NCI-H2171 (cell line): Measurements from ENCODE around the gene IRAK2.
A peak's percentile ranks its signal among the peaks of the same experiment; 100 is the strongest.

Experiments used
- DNase-seq: peaks from one replicate; lab custom pipeline; 2025; lab: John Stamatoyannopoulos, UW

IRAK2 gene

GRCh38 chr3:10284496-10284895, 119.8 kb downstream of the IRAK2 start:
- DNase-seq = no peak

- no peak for DNase-seq
Observed at GRCh38 chr3:10285272-10286132, 120.8 kb downstream of the IRAK2 start.

- DNase-seq = no peak
Observed at GRCh38 chr3:10286133-10286524, 121.4 kb downstream of the IRAK2 start.

GRCh38 chr3:10286596-10287295, 122.0 kb downstream of the IRAK2 start:
- DNase-seq = no peak

GRCh38 chr3:10287936-10288574, 123.3 kb downstream of the IRAK2 start:
- no peak for DNase-seq

GRCh38 chr3:10288575-10288960, 123.8 kb downstream of the IRAK2 start:
- DNase-seq = no peak

GRCh38 chr3:10289077-10289476, 124.4 kb downstream of the IRAK2 start:
- no peak for DNase-seq

- peak; percentile 41 for DNase-seq
Observed at GRCh38 chr3:10289787-10290355, 125.2 kb downstream of the IRAK2 start.

- no peak for DNase-seq
Observed at GRCh38 chr3:10290481-10291176, 125.9 kb downstream of the IRAK2 start.

GRCh38 chr3:10291641-10292040, 126.9 kb downstream of the IRAK2 start:
- DNase-seq = no peak

GRCh38 chr3:10292505-10293419, 128.0 kb downstream of the IRAK2 start, which contains the start of gene GHRL:
Gene GHRL (minus strand): TSS chr3:10292947. CDS start chr3:10290180, 2,767 bp downstream.
- no peak for DNase-seq
